ENCODE data around the gene PCDHA1.
"Not testable (repeated sequence)": the region's sequence is repeated elsewhere in the genome, so short reads cannot be mapped to it uniquely, and the experiment has no call there.

PCDHA1 gene

GRCh38 chr5:140849831-140850634 is 64.1 kb downstream of the PCDHA1 start:
- DNase-seq (ENCODE audit: low spot score): not testable (repeated sequence)

GRCh38 chr5:140855772-140856674 is 70.1 kb downstream of the PCDHA1 start, which contains the start of gene PCDHA10:
Gene PCDHA10 (plus strand): TSS chr5:140855897. CDS start chr5:140856049, 152 bp downstream.
- no peak for DNase-seq (ENCODE audit: low spot score)

- no peak for DNase-seq (ENCODE audit: low spot score)
These were observed 71.4 kb downstream of the PCDHA1 start for GRCh38 chr5:140857177-140857986.

GRCh38 chr5:140857987-140858240 is 72.0 kb downstream of the PCDHA1 start:
- DNase-seq (ENCODE audit: low spot score): no peak

- DNase-seq (ENCODE audit: low spot score): no peak
These were observed 76.7 kb downstream of the PCDHA1 start for GRCh38 chr5:140862441-140863295.

GRCh38 chr5:140868721-140869554 is 83.0 kb downstream of the PCDHA1 start, which contains the start of gene PCDHA11:
Gene PCDHA11 (plus strand): TSS chr5:140868957. CDS start chr5:140869104, 147 bp downstream.
- no peak for DNase-seq (ENCODE audit: low spot score)

GRCh38 chr5:140869555-140869886 is 83.6 kb downstream of the PCDHA1 start:
- no peak for DNase-seq (ENCODE audit: low spot score)

- no peak for DNase-seq (ENCODE audit: low spot score)
These were observed 84.6 kb downstream of the PCDHA1 start for GRCh38 chr5:140870221-140871201.

GRCh38 chr5:140875085-140876065 is 89.4 kb downstream of the PCDHA1 start, which contains the start of gene PCDHA12:
Gene PCDHA12 (plus strand): TSS chr5:140875308. CDS start chr5:140875473, 165 bp downstream.
- no peak for DNase-seq (ENCODE audit: low spot score)

GRCh38 chr5:140876541-140877261 is 90.8 kb downstream of the PCDHA1 start:
- not testable (repeated sequence) for DNase-seq (ENCODE audit: low spot score)

- DNase-seq (ENCODE audit: low spot score): no peak
These were observed 91.3 kb downstream of the PCDHA1 start for GRCh38 chr5:140877262-140877581.

- DNase-seq (ENCODE audit: low spot score): no peak
These were observed 96.1 kb downstream of the PCDHA1 start, which contains the start of gene PCDHA13 for GRCh38 chr5:140881889-140882590. Gene PCDHA13 (plus strand): TSS chr5:140882124. CDS start chr5:140882269, 145 bp downstream.

- DNase-seq (ENCODE audit: low spot score): no peak
These were observed 96.6 kb downstream of the PCDHA1 start for GRCh38 chr5:140882591-140882899.

GRCh38 chr5:140883373-140883772 is 97.4 kb downstream of the PCDHA1 start:
- DNase-seq (ENCODE audit: low spot score): no peak

- no peak for DNase-seq (ENCODE audit: low spot score)
These were observed 98.2 kb downstream of the PCDHA1 start for GRCh38 chr5:140883927-140884697.

- no peak for DNase-seq (ENCODE audit: low spot score)
These were observed 130.4 kb downstream of the PCDHA1 start for GRCh38 chr5:140916325-140916724.

Data from CD4-positive, alpha-beta T cell treated with Interleukin-2 at 100 ng/mL for 4 hours (primary cell).